Stimulated activated naive CD8-positive, alpha-beta T cell treated with anti-CD3 and anti-CD28 coated beads, Interleukin-15, Interleukin-2, amounts not matched to agents 100 ng/mL and 50 ng/mL, for 24 hours (primary cell): ENCODE measurements around the gene SLC30A3.
"Not testable (repeated sequence)": the region's sequence is repeated elsewhere in the genome, so short reads cannot be mapped to it uniquely, and the experiment has no call there.

Experiments
- H3K27ac Mint-ChIP-seq: one replicate; pipeline ENCODE4 v1.8.0; 2021; ENCODE audit warnings: mild to moderate bottlenecking, mixed read lengths
- H3K27me3 Mint-ChIP-seq: one replicate; pipeline ENCODE4 v1.8.0; 2021; ENCODE audit warnings: mixed read lengths
- H3K36me3 Mint-ChIP-seq: one replicate; pipeline ENCODE4 v1.8.0; 2021; ENCODE audit warnings: low read depth, mixed read lengths
- H3K4me1 Mint-ChIP-seq: one replicate; pipeline ENCODE4 v1.8.0; 2021; ENCODE audit warnings: low read depth, mixed read lengths
- H3K4me3 Mint-ChIP-seq: one replicate; pipeline ENCODE4 v1.8.0; 2021; ENCODE audit warnings: mild to moderate bottlenecking, mixed read lengths
- H3K9me3 Mint-ChIP-seq: one replicate; pipeline ENCODE4 v1.8.0; 2021; ENCODE audit warnings: mixed read lengths

The SLC30A3 gene

GRCh38 chr2:27262379-27263286 is at the start of gene SLC30A3:
Gene SLC30A3 (minus strand): TSS chr2:27263047. CDS start chr2:27262906, 141 bp downstream.
- H3K9me3 Mint-ChIP-seq: no peaks in the 10 kb centered on the region
- H3K4me3 Mint-ChIP-seq: peak within 1 kb of the TSS; percentile 85
- H3K27ac Mint-ChIP-seq: peak within 1 kb of the TSS; percentile 80
- peaks cover 29% of the 10 kb centered on the region for H3K4me1 Mint-ChIP-seq
- H3K36me3 Mint-ChIP-seq: no peaks in the 10 kb centered on the region
- H3K27me3 Mint-ChIP-seq: peaks cover 51% of the 10 kb centered on the region

- H3K9me3 Mint-ChIP-seq: no peaks in the 10 kb centered on the region
- peaks cover 2% of the 10 kb centered on the region for H3K4me1 Mint-ChIP-seq
- H3K4me3 Mint-ChIP-seq: no peak overlapping the region
- H3K27ac Mint-ChIP-seq: no peak overlapping the region
- peaks cover 24% of the 10 kb centered on the region for H3K36me3 Mint-ChIP-seq
- peaks cover 2% of the 10 kb centered on the region for H3K27me3 Mint-ChIP-seq
Measured at GRCh38 chr2:27312152-27312551, 49.3 kb upstream of the SLC30A3 start.

GRCh38 chr2:27309651-27310050 is 46.8 kb upstream of the SLC30A3 start:
- Mint-ChIP-seq H3K4me3 (no peak overlapping the region), H3K27me3 (peaks cover 15% of the 10 kb centered on the region), H3K4me1 (peaks cover 7% of the 10 kb centered on the region), H3K27ac (no peak overlapping the region), H3K9me3 (no peaks in the 10 kb centered on the region), H3K36me3 (peaks cover 24% of the 10 kb centered on the region)

GRCh38 chr2:27308359-27308881 is 45.6 kb upstream of the SLC30A3 start, which contains the start of gene UCN:
Gene UCN (minus strand): TSS chr2:27308445. CDS start chr2:27307895, 550 bp downstream.
- H3K36me3 Mint-ChIP-seq: peaks cover 24% of the 10 kb centered on the region
- H3K27ac Mint-ChIP-seq: no peak within 1 kb of the TSS
- peaks cover 20% of the 10 kb centered on the region for H3K27me3 Mint-ChIP-seq
- peak within 1 kb of the TSS; percentile 35 for H3K4me3 Mint-ChIP-seq
- H3K9me3 Mint-ChIP-seq: no peaks in the 10 kb centered on the region
- H3K4me1 Mint-ChIP-seq: peaks cover 7% of the 10 kb centered on the region

- H3K4me1 Mint-ChIP-seq: peaks cover 11% of the 10 kb centered on the region
- no peaks in the 10 kb centered on the region for H3K9me3 Mint-ChIP-seq
- peaks cover 20% of the 10 kb centered on the region for H3K27me3 Mint-ChIP-seq
- H3K36me3 Mint-ChIP-seq: peaks cover 24% of the 10 kb centered on the region
- H3K27ac Mint-ChIP-seq: no peak overlapping the region
- peak overlapping the region; percentile 35 for H3K4me3 Mint-ChIP-seq
Measured at GRCh38 chr2:27307545-27308358, 44.9 kb upstream of the SLC30A3 start.

GRCh38 chr2:27307287-27307544 is 44.4 kb upstream of the SLC30A3 start:
- H3K9me3 Mint-ChIP-seq: no peaks in the 10 kb centered on the region
- peaks cover 21% of the 10 kb centered on the region for H3K36me3 Mint-ChIP-seq

GRCh38 chr2:27306573-27307286 is 43.9 kb upstream of the SLC30A3 start:
- peak overlapping the region; percentile 41 for H3K4me3 Mint-ChIP-seq
- peaks cover 19% of the 10 kb centered on the region for H3K36me3 Mint-ChIP-seq
- H3K27ac Mint-ChIP-seq: no peak overlapping the region
- H3K4me1 Mint-ChIP-seq: peaks cover 13% of the 10 kb centered on the region
- H3K9me3 Mint-ChIP-seq: no peaks in the 10 kb centered on the region
- peaks cover 20% of the 10 kb centered on the region for H3K27me3 Mint-ChIP-seq

More at GRCh38 chr2:27307287-27307544, 44.4 kb upstream of the SLC30A3 start:
- H3K27me3 Mint-ChIP-seq: peaks cover 20% of the 10 kb centered on the region
- H3K4me1 Mint-ChIP-seq: peaks cover 13% of the 10 kb centered on the region
- peak overlapping the region; percentile 35 for H3K4me3 Mint-ChIP-seq
- no peak overlapping the region for H3K27ac Mint-ChIP-seq

- Mint-ChIP-seq H3K27me3 (peaks cover 20% of the 10 kb centered on the region), H3K27ac (no peak overlapping the region)
Measured at GRCh38 chr2:27306136-27306535, 43.3 kb upstream of the SLC30A3 start.

GRCh38 chr2:27305516-27305915 is 42.7 kb upstream of the SLC30A3 start:
- peaks cover 12% of the 10 kb centered on the region for H3K36me3 Mint-ChIP-seq
- H3K4me3 Mint-ChIP-seq: no peak overlapping the region
- H3K27me3 Mint-ChIP-seq: peaks cover 20% of the 10 kb centered on the region
- H3K4me1 Mint-ChIP-seq: peaks cover 13% of the 10 kb centered on the region
- no peak overlapping the region for H3K27ac Mint-ChIP-seq
- H3K9me3 Mint-ChIP-seq: no peaks in the 10 kb centered on the region

More at GRCh38 chr2:27306136-27306535, 43.3 kb upstream of the SLC30A3 start:
- Mint-ChIP-seq H3K4me1 (peaks cover 13% of the 10 kb centered on the region), H3K9me3 (no peaks in the 10 kb centered on the region), H3K4me3 (no peak overlapping the region), H3K36me3 (peaks cover 13% of the 10 kb centered on the region)

- H3K4me3 Mint-ChIP-seq: no peak overlapping the region
- H3K27ac Mint-ChIP-seq: no peak overlapping the region
- H3K9me3 Mint-ChIP-seq: no peaks in the 10 kb centered on the region
- H3K36me3 Mint-ChIP-seq: peaks cover 9% of the 10 kb centered on the region
- H3K27me3 Mint-ChIP-seq: peaks cover 20% of the 10 kb centered on the region
- peaks cover 13% of the 10 kb centered on the region for H3K4me1 Mint-ChIP-seq
Measured at GRCh38 chr2:27304488-27305240, 41.8 kb upstream of the SLC30A3 start.

GRCh38 chr2:27303093-27304025 is 40.5 kb upstream of the SLC30A3 start:
- H3K27me3 Mint-ChIP-seq: peaks cover 20% of the 10 kb centered on the region
- H3K27ac Mint-ChIP-seq: no peak overlapping the region
- peaks cover 13% of the 10 kb centered on the region for H3K4me1 Mint-ChIP-seq
- H3K4me3 Mint-ChIP-seq: peak overlapping the region; percentile 44
- no peaks in the 10 kb centered on the region for H3K36me3 Mint-ChIP-seq
- no peaks in the 10 kb centered on the region for H3K9me3 Mint-ChIP-seq

- not testable (repeated sequence) for H3K9me3 Mint-ChIP-seq, H3K27ac Mint-ChIP-seq, H3K36me3 Mint-ChIP-seq, H3K4me3 Mint-ChIP-seq, H3K4me1 Mint-ChIP-seq
- peaks cover 23% of the 10 kb centered on the region for H3K27me3 Mint-ChIP-seq
Measured at GRCh38 chr2:27300606-27301005, 37.8 kb upstream of the SLC30A3 start.

GRCh38 chr2:27298391-27299080 is 35.7 kb upstream of the SLC30A3 start:
- Mint-ChIP-seq H3K27me3 (peaks cover 9% of the 10 kb centered on the region), H3K4me3 (no peak overlapping the region), H3K36me3 (no peaks in the 10 kb centered on the region), H3K27ac (no peak overlapping the region), H3K4me1 (peaks cover 6% of the 10 kb centered on the region), H3K9me3 (no peaks in the 10 kb centered on the region)
